SK-N-SH (cell line): Measurements from ENCODE around the gene ABCA10.

ENCODE experiments used
- CTCF ChIP-seq: fragments of 200-600 bp; sonication (generic); IDR thresholded peaks from 2 replicates; pipeline ENCODE4 v1.6.1; 2017; ENCODE audit warnings: antibody characterized with exemption, mild to moderate bottlenecking, moderate library complexity
- EP300 ChIP-seq, 2 experiments: IDR thresholded peaks; 2 replicates each; pipeline versions ENCODE4 v1.4.0 to v1.6.1; 2012; ENCODE audit warnings: borderline replicate concordance in 1 of 2, low read depth in 1 of 2, low read length in 1 of 2
- GABPA ChIP-seq: IDR thresholded peaks from 2 replicates; pipeline ENCODE4 v1.4.0; 2012; ENCODE audit warnings: low read depth, mild to moderate bottlenecking
- IRF3 ChIP-seq: fragments of 150-350 bp; IDR thresholded peaks from 2 replicates; pipeline ENCODE4 v1.6.1; 2016; ENCODE audit warnings: mild to moderate bottlenecking, low read depth, low read length
- MXI1 ChIP-seq: IDR thresholded peaks from 2 replicates; pipeline ENCODE4 v1.6.1; 2012; ENCODE audit warnings: mild to moderate bottlenecking, low read depth, low read length, improper control_type of control experiment
- RXRA ChIP-seq: IDR thresholded peaks from 2 replicates; pipeline ENCODE4 v1.4.0; 2012; ENCODE audit warnings: low read depth, mild to moderate bottlenecking, borderline replicate concordance
- USF2 ChIP-seq: fragments of 150-350 bp; IDR thresholded peaks from 2 replicates; pipeline ENCODE4 v1.6.1; 2017; ENCODE audit warnings: antibody characterized with exemption, low read length, low read depth, borderline replicate concordance

GRCh38 chr17:69236946-69237345, 8.3 kb upstream of the ABCA10 start:
- no peak for TF ChIP-seq CTCF
- no peak for TF ChIP-seq MXI1
- TF ChIP-seq GABPA, result no peak
- TF ChIP-seq IRF3, result no peak
- no peak for TF ChIP-seq EP300 (IDR thresholded peaks at IDR 0.05; ENCODE audit: borderline replicate concordance in 1 of 2, low read depth in 1 of 2, low read length in 1 of 2)
- no peak for TF ChIP-seq RXRA
- TF ChIP-seq USF2, result no peak
